Keratinocyte (primary cell): Measurements from ENCODE around the gene AFMID.

Experiments used
- EZH2 ChIP-seq: IDR thresholded peaks from one replicate; pipeline ENCODE4 v1.6.1; 2012; ENCODE audit warnings: inconsistent platforms, mild to moderate bottlenecking, low read length, moderate library complexity
- TF ChIP-seq, protein P1 (sequence below), 3 experiments: IDR thresholded peaks in 1 of 3; conservative IDR thresholded peaks in 1 of 3; optimal IDR thresholded peaks in 1 of 3; 2 replicates in 2 of 3; 3 replicates in 1 of 3; pipeline versions ENCODE3 to v1.5.1; 2011; ENCODE audit warnings: low read length in 3 of 3, mild to moderate bottlenecking in 3 of 3, moderate library complexity in 2 of 3, control low read depth in 1 of 3, inconsistent platforms in 1 of 3; ENCODE audit not compliant: insufficient read depth in 2 of 3; ENCODE audit errors: extremely low read depth in 1 of 3

DNA sequence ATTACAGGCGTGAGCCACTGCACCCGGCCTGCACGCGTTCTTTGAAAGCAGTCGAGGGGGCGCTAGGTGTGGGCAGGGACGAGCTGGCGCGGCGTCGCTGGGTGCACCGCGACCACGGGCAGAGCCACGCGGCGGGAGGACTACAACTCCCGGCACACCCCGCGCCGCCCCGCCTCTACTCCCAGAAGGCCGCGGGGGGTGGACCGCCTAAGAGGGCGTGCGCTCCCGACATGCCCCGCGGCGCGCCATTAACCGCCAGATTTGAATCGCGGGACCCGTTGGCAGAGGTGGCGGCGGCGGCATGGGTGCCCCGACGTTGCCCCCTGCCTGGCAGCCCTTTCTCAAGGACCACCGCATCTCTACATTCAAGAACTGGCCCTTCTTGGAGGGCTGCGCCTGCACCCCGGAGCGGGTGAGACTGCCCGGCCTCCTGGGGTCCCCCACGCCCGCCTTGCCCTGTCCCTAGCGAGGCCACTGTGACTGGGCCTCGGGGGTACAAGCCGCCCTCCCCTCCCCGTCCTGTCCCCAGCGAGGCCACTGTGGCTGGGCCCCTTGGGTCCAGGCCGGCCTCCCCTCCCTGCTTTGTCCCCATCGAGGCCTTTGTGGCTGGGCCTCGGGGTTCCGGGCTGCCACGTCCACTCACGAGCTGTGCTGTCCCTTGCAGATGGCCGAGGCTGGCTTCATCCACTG lies 27.0 kb downstream of the AFMID start, which contains the start of gene BIRC5:
- TF ChIP-seq, protein P1, sequence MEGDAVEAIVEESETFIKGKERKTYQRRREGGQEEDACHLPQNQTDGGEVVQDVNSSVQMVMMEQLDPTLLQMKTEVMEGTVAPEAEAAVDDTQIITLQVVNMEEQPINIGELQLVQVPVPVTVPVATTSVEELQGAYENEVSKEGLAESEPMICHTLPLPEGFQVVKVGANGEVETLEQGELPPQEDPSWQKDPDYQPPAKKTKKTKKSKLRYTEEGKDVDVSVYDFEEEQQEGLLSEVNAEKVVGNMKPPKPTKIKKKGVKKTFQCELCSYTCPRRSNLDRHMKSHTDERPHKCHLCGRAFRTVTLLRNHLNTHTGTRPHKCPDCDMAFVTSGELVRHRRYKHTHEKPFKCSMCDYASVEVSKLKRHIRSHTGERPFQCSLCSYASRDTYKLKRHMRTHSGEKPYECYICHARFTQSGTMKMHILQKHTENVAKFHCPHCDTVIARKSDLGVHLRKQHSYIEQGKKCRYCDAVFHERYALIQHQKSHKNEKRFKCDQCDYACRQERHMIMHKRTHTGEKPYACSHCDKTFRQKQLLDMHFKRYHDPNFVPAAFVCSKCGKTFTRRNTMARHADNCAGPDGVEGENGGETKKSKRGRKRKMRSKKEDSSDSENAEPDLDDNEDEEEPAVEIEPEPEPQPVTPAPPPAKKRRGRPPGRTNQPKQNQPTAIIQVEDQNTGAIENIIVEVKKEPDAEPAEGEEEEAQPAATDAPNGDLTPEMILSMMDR (optimal IDR thresholded peaks at IDR 0.05 in 1 of 3, IDR thresholded peaks at IDR 0.05 in 1 of 3, conservative IDR thresholded peaks at IDR 0.05 in 1 of 3; ENCODE audit: extremely low read depth in 1 of 3, insufficient read depth in 2 of 3, low read length in 3 of 3) = no peak
- no peak for TF ChIP-seq EZH2
